ENCODE measurements around the gene ABCB8. TPM values are rescaled to one million over a fixed set of nuclear protein-coding genes. Genes with fewer than 3 reads are reported as not detected.

ABCB8 gene
- total RNA-seq, 1 experiment from 2014 or later = 22.4 TPM

DNA sequence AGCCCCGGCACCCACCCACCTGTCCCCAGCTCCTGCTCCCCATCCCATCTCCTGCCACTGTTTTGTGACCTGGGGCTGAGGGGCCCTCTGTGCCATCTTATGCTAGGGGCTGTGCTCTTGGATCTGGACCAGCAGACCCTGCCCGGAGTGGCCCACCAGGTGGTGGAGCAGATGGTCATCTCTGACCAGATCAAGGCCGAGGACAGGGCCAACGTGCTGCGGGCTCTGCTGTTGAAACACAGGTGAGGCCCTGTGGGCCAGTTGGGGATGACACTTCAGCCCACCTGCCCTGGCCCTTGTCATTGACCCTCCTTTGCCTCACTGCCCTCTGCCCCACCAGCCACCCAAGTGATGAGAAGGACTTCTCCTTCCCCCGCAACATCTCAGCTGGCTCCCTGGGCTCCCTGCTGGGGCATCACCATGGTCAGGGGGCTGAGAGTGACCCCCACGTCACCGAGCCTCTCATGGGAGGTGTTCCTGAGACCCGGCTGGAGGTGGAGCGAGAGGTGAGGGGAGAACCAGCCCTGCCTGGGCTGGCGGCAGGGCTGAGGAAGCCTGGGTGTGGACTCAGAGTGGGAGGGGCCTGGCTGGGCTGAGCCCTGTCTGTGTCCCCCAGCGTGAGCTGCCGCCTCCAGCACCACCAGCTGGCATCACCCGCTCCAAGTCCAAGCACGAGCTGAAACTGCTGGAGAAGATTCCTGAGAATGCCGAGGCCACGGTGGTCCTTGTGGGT is 41.8 kb downstream of the ABCB8 start:
- H3K4me3 ChIP-seq = no peak overlapping the region

DNA sequence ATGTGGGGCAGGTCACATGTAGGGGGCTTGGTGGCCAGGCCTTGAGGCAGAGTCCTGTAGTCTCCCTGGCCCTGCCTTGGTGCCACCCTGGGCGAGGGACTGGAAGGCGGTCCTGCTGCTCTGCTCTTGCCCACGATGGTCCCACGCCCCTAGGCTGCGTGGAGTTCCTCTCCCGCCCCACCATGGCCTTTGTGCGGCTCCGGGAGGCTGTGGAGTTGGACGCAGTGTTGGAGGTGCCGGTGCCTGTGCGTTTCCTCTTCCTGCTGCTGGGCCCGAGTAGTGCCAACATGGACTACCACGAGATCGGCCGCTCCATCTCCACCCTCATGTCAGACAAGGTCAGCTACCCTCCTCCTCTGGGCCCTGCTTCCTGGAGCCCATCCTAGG is 42.3 kb downstream of the ABCB8 start:
- DNase-seq = no peak
- Histone ChIP-seq H3K9me3 (no peaks in the 10 kb centered on the region), H3K4me3 (no peak overlapping the region), H3K27me3 (no peaks in the 10 kb centered on the region), H3K36me3 (no peaks in the 10 kb centered on the region; the same call in none of the 2 replicates)

More for the DNA sequence above, 41.8 kb downstream of the ABCB8 start:
- H3K9me3 ChIP-seq = no peaks in the 10 kb centered on the region
- DNase-seq = no peak
- no peaks in the 10 kb centered on the region; the same call in none of the 2 replicates for H3K36me3 ChIP-seq
- H3K27me3 ChIP-seq = no peaks in the 10 kb centered on the region

DNA sequence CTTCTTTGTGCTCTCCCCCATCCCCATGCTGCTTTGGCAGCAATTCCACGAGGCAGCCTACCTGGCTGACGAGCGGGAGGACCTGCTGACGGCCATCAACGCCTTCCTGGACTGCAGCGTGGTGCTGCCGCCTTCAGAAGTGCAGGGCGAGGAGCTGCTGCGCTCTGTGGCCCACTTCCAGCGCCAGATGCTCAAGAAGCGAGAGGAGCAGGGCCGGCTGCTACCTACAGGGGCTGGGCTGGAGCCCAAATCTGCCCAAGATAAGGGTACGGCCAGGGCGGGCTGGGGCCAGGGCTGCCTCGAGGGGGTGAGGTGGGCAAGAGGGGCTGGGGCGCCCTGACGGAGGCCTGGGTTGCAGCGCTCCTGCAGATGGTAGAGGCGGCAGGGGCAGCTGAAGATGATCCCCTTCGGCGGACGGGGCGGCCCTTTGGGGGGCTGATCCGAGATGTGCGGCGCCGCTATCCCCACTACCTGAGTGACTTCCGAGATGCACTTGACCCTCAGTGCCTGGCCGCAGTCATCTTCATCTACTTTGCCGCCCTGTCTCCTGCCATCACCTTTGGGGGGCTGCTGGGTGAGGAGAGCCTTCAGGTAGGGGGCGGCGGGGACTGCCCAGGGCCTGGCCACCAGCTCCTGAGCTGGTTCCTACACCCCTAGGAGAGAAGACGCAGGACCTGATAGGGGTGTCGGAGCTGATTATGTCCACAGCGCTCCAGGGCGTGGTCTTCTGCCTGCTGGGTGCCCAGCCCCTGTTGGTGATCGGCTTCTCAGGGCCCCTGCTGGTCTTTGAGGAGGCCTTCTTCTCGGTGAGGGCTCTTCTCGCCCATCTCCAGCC is 43.0 kb downstream of the ABCB8 start:
- Histone ChIP-seq H3K27me3 (no peaks in the 10 kb centered on the region), H3K36me3 (no peaks in the 10 kb centered on the region; the same call in none of the 2 replicates), H3K9me3 (no peaks in the 10 kb centered on the region), H3K4me3 (no peak overlapping the region)
- no peak for DNase-seq

DNA sequence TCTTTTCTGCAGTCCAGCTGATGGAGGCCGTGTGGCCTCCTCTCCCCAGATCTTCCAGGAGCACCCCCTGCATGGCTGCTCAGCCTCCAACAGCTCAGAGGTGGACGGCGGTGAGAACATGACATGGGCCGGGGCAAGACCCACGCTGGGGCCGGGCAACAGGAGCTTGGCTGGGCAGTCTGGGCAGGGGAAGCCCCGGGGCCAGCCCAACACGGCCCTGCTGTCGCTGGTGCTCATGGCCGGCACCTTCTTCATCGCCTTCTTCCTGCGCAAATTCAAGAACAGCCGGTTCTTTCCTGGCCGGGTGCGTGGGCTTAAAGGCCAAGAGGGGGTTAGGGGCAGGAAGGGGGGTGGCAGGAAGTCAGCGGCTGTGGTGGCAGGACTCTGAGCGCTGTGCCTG is 45.7 kb downstream of the ABCB8 start:
- Histone ChIP-seq H3K27me3 (no peaks in the 10 kb centered on the region), H3K9me3 (no peaks in the 10 kb centered on the region), H3K4me3 (no peak overlapping the region), H3K36me3 (peaks cover 2% of the 10 kb centered on the region; the same call in 1 of the 2 replicates)
- no peak for DNase-seq

DNA sequence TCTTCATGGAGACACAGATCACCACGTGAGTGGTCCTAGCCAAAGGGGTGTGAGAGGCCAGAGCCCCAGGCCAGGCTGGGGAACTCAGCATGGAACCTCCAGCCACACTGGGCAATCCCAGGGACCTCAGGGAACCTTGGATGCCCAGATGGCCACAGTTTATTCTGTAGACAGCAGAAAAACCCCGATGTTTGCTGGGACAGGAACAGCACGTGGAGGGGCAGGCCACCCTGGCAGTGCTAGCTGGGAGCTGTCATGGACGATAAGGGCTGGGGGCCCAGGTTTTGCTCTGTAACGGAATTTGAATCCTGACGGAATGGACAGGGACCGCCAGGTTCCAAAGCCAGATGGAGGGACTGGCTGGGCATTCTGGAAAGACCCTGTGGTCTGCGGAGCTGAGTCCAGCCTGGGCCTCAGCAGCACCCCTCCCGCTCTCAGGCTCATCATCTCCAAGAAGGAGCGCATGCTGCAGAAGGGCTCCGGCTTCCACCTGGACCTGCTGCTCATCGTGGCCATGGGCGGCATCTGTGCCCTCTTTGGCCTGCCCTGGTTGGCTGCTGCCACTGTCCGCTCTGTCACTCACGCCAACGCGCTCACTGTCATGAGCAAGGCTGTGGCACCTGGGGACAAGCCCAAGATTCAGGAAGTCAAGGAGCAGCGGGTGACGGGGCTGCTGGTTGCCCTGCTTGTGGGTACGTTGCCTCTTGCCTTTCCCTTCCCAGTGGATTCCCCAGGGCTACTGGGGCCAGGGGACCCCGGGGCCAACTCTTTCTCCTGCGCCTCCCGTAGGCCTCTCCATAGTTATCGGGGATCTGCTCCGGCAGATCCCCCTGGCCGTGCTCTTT is 46.8 kb downstream of the ABCB8 start:
- H3K4me3 ChIP-seq = no peak overlapping the region
- H3K27me3 ChIP-seq = no peaks in the 10 kb centered on the region
- H3K36me3 ChIP-seq = peaks cover 5% of the 10 kb centered on the region
- no peaks in the 10 kb centered on the region for H3K9me3 ChIP-seq
- DNase-seq = no peak

DNA sequence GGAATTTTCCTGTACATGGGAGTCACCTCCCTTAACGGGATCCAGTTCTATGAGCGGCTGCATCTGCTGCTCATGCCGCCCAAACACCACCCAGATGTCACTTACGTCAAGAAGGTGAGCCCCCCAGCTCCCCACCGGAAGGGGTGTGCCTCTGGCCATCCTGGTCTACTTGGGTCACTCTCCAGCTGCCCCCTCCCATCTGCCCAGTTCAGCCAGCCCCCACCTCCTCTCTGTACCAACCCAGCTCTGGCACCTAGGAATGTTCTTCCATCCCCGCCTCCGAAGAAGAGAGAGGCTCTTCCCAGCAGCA is 47.4 kb downstream of the ABCB8 start:
- no peak for DNase-seq
- no peak overlapping the region for H3K4me3 ChIP-seq
- H3K36me3 ChIP-seq = peaks cover 9% of the 10 kb centered on the region
- no peaks in the 10 kb centered on the region for H3K27me3 ChIP-seq
- no peaks in the 10 kb centered on the region for H3K9me3 ChIP-seq

DNA sequence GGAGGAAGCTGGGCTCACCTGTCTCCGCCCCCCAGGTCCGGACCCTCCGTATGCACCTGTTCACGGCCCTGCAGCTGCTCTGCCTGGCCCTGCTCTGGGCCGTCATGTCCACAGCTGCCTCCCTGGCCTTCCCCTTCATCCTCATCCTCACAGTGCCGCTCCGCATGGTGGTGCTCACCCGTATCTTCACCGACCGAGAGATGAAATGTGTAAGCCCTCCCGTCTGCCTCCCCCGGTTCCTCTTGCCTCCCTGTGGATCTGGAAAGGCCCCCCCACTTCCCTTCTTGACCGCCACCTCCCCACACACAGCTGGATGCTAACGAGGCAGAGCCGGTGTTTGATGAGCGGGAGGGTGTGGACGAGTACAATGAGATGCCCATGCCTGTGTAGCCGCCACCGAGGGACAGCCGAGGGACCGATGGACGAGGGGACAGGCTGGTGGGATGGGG is 47.8 kb downstream of the ABCB8 start:
- DNase-seq = no peak
- no peak overlapping the region for H3K4me3 ChIP-seq
- peaks cover 9% of the 10 kb centered on the region for H3K36me3 ChIP-seq
- no peaks in the 10 kb centered on the region for H3K27me3 ChIP-seq
- no peaks in the 10 kb centered on the region for H3K9me3 ChIP-seq

DNA sequence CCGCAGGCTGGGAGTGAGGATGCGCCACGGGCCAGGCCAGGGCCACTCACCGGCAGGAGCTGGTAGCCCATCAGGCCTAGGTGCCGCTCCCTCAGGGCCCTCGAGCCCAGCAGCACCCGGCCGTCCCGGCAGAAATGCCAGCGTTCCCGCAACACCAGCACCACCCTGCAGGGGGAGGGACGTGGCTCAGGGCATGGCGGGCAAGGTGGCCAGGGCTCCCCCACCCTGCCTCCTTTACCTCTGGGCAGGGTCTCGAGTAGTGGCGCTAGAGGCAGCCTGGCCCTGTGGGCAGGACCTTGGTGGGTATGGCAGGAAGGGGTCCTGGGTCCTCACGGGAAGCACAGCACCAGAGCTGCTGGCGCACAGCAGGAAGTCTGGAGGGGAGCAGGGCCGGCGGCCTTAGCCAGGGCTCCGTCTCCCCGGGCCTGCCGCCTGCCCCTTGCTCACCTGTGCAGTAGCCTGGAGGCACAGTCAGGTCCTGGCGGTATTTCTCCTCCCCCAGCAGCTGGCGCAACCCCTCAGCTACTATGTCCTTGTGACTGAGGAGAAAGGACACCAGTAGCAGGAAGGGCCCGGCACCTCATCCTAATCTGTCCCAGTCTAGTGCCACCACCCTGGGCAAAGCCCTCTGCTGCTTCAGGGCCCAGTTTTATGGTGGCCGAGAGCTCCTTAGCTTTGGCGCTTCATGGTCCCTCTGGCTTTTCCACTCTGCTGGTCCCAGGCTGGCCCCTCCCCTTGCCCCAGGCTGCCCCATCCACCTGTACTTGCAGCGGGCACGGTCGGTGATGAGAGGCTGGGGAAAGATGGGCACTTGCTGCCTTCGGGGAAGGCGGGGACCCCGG is 48.8 kb downstream of the ABCB8 start:
- DNase-seq = no peak
- Histone ChIP-seq H3K27me3 (no peaks in the 10 kb centered on the region), H3K9me3 (no peaks in the 10 kb centered on the region), H3K4me3 (no peak overlapping the region), H3K36me3 (peaks cover 11% of the 10 kb centered on the region)

DNA sequence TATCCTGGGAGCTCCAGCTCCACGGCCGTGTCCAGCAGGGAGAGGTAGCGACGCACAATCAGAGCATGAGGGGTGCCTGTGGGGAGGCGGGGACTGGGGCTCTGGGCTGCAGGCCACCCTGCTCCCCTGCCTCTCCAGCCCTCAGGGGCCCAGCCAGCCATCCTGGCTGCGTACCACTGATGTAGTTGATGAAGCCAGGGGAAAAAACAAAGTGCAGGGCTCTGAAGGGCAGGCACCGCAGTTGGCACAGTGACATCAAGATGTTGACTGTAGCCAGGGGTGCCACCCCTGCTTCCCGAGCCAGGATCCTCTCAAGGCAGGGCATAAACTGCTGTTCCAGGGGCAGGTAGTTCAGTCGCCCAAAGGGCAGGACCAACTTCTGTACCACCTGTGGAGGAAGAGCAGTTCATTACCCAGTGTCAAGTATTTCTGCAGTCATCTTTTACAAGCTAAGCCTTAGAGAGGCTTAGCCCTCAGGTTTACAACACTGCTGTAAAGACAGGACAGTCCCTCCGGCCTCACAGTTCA is 49.5 kb downstream of the ABCB8 start:
- H3K4me3 ChIP-seq = no peak overlapping the region
- no peaks in the 10 kb centered on the region for H3K27me3 ChIP-seq
- H3K36me3 ChIP-seq = peaks cover 11% of the 10 kb centered on the region
- H3K9me3 ChIP-seq = no peaks in the 10 kb centered on the region
- DNase-seq = no peak

DNA sequence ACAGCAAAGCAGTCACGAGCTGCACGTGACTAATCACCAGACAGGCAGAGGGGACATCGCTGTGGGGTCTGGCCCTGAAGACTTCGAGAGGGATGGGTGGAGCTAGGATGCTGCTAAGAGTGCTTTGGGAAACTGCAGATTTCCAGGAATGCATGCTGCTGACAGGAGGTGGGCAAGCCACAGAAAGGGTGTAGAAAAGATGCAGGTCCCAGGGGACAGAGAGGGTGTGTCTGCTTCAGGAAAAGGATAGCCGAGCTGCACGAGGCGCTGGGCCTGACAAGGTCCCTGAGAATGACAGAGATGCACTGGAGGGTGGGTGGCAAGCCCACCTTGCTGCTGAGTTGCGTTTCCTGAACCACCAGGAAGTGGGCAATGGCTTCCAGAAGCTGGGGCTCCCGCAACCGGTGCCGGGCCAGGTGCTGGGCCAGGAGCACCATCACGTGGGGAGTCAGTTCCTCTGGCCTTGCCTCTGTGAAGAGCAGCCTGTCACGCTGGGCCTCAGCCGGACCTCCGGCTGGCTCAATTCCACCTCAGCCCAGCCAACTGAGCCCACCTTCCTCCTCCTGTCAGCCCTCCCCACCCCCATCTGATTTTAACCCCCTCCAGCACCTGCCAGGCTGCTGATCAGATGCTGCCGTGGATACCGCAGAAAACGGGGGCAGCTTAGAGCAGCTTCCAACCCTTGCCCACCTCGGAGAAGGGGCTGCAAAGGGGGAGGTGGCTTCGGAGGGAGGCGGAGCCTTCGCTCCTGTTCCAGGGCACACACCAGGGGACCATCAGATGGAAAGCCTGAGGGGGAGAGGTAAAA is 50.2 kb downstream of the ABCB8 start:
- Histone ChIP-seq H3K36me3 (peaks cover 11% of the 10 kb centered on the region), H3K4me3 (no peak overlapping the region), H3K9me3 (no peaks in the 10 kb centered on the region), H3K27me3 (no peaks in the 10 kb centered on the region)
- no peak for DNase-seq

DNA sequence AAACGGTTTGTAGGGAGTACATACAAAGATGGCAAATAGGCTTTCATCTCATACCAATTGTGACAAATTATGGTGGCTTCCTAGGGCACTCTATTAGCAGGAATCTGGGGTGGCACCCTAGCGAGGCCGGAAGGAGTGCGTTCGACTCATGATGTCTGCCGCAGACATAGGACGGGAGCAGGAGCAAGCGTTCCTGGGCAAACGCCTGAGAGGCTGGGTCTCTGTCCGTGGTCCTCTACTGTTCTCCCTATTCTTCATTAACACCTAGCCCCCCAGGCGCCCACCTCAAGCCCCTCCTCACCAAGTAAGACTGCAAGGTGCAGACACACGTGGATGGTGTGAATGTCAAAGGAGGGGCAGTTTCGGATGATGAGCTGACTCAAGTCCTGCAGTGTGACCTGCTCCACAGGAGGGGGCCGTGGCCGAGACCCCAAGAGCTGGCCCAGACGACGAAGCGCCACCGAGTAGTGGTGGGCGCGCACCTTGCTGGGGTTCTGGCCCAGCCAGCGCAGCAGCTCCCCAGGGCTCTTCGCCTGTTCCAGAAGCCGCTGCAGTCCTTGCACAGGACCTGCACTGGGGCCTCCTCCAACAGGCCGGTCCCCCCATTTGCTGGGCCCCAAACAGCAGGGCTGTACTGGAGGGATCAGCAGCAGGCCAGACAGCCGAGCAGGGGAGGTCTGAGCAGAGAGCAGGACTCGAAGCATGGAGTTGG is 51.1 kb downstream of the ABCB8 start:
- H3K27me3 ChIP-seq = no peaks in the 10 kb centered on the region
- no peaks in the 10 kb centered on the region for H3K9me3 ChIP-seq
- H3K4me3 ChIP-seq = peak overlapping the region; percentile 89
- no peak for DNase-seq
- H3K36me3 ChIP-seq = peaks cover 11% of the 10 kb centered on the region

DNA sequence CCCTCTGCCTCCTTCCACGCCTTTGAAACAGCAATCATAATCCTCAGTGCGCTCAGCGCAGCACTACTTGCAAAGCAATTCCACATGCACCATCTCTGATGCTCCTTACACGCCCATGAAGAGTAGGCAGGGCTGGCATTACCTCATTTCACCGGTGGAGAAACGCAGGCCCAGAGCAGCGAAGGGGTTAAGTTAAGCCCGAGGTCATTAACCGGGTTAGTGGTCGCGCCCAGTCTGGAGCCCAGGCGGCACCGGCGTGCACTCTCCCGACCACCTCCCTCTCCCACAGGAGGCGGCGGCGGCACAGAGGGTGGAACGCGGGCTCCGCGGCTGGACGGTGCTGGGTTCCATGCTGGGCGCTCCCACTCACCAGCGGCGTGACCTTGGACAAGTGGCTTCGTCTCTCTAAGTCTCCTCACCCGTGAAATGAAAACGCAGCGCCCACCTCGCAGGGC is 51.8 kb downstream of the ABCB8 start:
- no peak for DNase-seq
- no peaks in the 10 kb centered on the region for H3K27me3 ChIP-seq
- peaks cover 11% of the 10 kb centered on the region for H3K36me3 ChIP-seq
- H3K9me3 ChIP-seq = no peaks in the 10 kb centered on the region
- H3K4me3 ChIP-seq = peak overlapping the region; percentile 89

DNA sequence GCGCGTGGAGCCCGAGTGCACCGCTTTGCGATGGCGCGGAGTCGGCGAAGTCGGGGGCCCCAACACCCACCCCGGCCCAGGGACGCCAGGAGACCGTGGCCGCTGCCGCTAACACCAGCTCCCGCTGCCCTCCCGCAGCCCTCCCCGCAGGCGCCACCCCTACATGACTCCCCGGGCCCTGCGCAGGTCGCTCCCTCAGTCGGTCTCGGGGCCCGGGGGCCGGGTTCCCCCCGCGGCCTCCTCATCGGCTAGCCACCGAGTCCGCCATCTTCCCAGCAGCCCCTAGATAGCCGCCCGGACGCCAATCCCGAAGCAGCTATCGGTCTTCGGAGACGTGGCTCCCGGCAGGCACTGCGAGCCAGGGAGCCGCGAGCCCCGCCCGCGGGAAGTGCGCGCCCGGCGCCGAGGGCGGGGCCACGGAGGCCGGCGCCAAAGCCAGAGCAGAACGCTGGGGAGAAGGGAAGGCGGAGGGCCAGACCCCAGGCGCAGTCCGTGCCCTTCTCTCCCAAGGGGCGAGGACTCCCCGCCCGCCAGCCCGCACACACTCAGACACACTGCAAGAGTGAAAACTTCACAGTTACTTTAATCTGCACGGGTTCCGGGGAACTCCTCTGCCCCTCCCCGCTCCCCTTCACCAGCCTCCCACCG is 52.4 kb downstream of the ABCB8 start, which contains the start of gene FASTK:
FASTK (minus strand) TSS at position 288 of the 648 bp plus-strand sequence; CDS start at position 245, 43 bp downstream.
- peak; percentile 87 for DNase-seq
- Histone ChIP-seq H3K9me3 (no peaks in the 10 kb centered on the region), H3K27me3 (no peaks in the 10 kb centered on the region), H3K36me3 (peaks cover 11% of the 10 kb centered on the region), H3K4me3 (peak within 1 kb of the TSS; percentile 89)

Data from MG63 (cell line).